H54 (cell line): ENCODE data around the gene MGLL.

Experiments
- DNase-seq: peaks from one replicate; pipeline ENCODE4 v3.0.0; 2011; ENCODE audit warnings: low spot score, mixed read lengths; ENCODE audit not compliant: insufficient read length
- FAIRE-seq: peaks from 3 replicates; lab custom pipeline; 2011; peaks lifted over from hg19 to GRCh38; lab: Jason Lieb, UNC
- POLR2A ChIP-seq: IDR thresholded peaks from 2 replicates; pipeline ENCODE4 v1.6.1; 2011; ENCODE audit warnings: low read depth, mild to moderate bottlenecking, low read length

MGLL gene

DNA sequence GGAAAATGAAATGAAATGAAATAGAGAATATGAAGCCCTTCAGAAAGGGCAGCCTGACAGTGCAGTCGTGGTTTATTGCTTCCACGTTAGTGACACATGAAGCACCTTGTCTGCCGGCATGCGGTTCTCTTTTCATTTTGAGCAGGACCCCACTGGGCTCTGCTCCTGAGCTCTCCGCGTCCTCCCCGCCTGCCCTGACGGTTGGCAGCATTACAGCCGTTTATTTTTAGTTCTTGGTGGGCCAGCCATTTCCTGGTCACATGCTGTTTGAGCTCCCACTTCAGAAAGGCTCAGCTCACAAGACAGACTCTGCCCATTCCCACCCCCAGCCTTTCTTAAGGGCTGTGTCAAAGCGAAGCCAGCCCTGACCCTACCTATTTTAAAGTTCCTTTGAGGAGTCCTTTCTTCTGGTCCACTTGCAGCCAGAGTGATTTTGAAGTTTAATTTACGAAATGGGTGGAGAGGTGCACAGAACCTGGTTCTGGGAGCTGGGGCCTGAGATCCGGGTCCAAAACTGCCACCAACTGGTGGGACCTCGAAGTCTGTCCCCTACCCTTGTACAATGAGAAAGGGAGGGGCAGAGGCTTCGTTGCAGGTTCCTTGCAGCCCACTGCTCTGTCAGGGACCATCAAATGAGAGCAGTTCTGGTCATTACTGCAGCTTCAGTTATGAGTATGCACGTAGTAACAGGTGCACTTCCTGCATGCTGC lies 60.1 kb downstream of the MGLL start:
- no peak for FAIRE-seq
- DNase-seq = no peak
- TF ChIP-seq POLR2A = no peak

DNA sequence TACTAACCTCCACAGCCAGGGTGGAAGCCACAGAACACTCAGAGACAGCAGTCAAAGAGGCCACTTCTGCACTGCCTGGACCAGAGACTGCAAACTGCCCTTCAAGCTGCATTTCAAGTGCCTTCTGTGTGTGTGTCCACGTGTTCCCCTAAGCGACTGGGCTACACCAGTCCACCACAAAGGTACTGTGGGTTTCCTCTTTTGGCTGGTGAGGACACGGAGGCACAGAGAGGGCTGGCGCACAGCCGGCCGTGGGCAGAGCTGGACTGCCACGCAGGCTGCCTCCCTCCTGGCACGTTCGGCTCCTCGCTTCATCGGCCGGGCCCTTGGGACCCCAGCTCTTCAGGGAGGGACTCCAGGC lies 60.9 kb downstream of the MGLL start:
- FAIRE-seq (no peak), DNase-seq (no peak)
- TF ChIP-seq POLR2A = no peak

DNA sequence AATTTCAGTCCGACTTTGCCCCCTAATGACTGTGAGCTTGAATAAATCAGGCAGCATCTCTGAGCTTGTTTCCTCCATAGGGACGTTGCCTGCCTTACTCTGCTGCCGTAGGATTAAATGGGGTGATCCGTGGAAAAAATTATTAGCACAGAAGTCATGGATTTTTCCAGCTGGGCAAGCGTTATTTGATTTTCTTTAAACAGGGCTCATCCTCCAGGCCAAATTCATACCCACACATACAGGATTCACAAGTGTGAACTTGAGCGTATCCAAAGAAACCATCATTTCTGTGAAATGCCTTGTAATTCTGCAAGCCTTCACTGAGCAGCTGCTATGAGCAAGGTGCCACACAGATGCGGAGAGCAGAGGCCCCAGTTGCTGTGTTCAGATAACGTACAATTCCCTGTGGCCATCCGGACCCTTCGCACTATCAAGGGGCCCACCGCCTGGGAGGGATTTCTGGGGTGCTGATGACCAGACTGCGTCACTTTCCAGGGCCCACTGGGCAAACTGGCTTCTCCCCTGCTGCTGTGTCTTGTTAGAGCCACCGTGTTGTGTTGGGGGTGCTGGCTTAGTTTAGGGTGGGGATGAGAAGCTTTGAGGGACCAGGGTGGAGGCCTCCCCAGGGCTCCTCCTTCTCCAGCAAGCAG lies 61.4 kb downstream of the MGLL start:
- FAIRE-seq = no peak
- DNase-seq = no peak
- no peak for TF ChIP-seq POLR2A

DNA sequence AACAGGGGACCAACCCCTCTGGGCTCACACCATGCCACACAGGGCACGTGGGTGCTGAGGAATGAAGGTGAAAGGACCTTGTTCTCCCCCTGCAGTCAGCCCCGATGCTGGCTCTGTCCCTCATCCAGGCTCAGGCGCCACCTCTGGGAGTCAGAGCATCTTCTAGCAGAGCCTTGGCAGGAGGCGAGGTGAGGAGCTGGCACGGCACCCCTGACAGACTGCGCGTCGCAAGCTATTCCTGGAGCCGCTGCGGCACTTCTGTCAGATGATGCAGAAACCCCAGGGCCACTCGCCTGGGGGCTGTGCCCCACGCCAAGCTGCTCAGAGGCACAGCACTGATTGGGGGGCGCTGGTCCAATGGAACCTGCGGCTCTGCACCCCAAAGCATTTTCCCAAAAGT lies 62.0 kb downstream of the MGLL start:
- no peak for TF ChIP-seq POLR2A
- FAIRE-seq = no peak
- no peak for DNase-seq

DNA sequence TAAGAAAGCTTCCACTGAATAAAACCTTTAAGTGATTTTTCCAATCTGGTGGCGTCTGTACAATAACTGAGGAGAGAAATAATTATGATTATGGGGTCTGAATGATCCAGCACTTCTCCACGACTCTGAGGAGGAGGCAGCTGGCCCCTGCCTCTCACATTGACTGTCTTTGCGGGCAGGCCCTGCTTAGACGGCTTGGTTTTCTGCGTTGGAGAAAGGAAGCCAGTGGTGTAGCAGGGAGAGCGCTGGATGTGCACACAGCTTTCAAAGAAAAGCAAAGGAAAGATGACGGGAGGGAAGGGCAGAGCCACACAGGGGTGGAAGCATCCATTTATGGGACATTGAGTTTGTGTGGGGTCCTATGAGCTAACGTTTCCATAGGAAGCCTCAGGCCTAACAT lies 62.5 kb downstream of the MGLL start:
- DNase-seq = no peak
- TF ChIP-seq POLR2A = no peak
- no peak for FAIRE-seq

DNA sequence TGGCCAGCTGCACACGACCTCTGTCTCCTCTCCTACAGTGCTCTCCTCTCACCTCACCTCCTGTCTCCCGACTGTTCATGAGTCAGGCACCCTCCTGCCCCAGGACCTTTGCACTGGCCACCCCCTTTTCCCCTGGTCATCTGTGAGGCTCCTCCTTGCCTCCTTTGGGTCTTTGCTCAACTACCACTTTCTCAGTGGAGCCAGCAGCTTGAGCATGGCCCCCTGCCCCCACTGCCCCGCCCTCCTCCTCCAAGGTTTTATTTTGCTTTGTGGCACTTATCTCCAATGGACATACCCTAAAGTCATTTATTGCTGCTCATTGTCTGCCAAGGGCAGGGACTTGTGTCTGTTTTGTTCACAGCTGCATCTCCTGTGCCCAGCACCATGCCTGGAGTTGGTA lies 64.3 kb downstream of the MGLL start:
- DNase-seq = no peak
- no peak for FAIRE-seq
- TF ChIP-seq POLR2A = no peak

DNA sequence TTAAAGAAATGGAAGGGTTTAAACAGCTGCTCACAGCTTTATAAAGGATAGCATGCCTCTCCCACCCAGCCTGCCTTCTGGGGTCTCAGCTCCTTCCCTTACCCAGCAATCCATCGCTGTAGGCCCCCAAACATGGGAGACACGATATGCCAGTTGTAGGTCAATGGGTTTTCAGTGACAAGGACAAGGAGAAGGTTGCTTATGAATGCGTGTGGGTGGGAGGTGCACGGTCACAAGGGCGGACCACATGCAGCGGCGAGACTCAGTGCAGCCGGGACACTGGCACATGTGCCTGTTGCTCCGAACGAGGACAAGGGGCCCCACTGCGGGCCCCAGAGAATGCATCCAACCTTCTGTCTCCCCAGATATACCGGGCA lies 67.0 kb downstream of the MGLL start:
- DNase-seq (no peak), FAIRE-seq (no peak)
- no peak for TF ChIP-seq POLR2A

DNA sequence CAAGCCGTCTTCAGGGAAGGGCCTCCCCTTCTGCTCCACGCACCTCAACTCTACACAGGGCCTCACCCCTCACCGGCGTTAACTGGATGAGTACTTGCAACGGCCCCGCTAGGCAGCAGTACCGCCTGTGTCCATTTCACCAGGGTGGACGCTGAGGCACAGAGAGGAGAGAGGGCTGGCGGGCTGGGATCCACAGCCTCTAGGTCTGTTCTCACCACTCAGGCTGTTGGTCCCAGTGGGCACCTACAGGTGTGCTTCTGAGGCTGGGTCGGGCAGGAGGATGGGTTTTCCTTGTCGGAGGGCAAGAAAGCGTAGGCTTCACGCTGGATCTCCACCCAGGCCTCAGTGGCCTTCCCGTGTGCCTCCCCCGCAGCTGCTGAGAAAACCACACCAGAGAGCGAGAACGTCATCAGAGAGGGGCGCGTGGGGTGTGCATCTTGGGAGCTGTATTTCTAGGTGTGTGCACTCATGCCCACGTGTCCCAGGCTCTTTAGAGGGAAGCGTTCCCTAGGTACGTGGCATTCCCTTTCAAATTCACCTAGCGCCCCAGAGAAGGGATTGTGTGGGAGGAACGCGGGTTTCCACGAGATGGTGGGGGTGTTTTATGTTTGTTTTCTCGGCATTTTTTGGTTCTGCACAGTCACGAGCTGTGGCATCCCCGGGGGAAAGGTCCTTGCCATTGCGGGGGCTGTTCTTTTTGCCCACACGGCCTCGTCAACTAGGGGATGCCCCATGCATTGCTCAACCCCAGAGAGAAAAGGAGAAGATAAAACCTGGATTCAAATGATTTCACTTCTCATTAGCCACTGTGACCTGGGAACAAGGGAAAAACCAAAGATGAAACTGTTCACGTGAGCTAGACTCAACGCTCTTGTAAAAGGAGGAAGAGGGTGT lies 67.7 kb downstream of the MGLL start:
- FAIRE-seq (no peak), DNase-seq (no peak)
- no peak for TF ChIP-seq POLR2A

DNA sequence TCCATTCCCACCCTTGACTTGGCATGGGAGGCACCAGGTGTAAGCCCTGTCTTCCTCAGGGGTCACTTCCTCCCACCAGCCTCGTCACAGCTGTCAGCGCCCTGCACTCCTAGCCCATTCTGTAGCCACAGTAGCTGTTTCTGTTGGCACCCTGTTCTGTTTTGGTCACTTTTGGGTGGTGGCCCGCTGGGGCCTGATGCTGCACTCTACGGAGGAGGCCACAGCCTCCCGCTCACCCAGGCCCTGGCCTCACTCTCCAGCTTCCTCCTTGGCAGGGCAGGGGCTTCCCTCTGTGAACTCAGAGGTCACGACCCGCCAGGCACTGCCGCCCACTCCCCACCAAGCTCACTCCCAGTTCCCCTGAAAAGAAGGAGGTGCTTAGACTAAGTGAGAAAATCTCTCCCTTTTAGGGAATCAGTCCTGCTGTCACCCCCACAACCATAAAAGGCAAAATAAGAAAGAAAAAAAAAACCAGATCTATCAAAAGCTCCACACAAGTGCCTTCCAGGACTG lies 68.4 kb downstream of the MGLL start:
- DNase-seq (no peak), FAIRE-seq (no peak)
- no peak for TF ChIP-seq POLR2A

DNA sequence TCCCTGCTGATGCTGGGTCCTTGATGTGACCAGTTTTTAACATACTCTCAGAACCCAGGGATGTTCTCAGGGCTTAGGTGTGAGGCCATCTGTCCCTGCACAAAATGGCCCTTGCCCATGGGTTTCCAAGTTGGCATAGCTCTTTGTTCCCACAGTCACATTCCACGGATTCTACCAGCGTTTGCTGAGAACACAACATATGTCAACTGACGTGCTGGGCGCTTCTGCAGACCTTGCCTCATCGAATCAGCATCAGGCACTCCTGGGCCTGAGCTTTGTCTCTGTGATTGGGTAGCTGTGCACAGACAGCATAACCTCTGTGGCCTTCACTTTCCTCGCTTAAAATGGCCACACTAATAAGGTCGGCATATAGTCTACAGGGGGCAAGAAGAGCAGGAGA lies 69.0 kb downstream of the MGLL start:
- no peak for FAIRE-seq
- no peak for TF ChIP-seq POLR2A
- no peak for DNase-seq

DNA sequence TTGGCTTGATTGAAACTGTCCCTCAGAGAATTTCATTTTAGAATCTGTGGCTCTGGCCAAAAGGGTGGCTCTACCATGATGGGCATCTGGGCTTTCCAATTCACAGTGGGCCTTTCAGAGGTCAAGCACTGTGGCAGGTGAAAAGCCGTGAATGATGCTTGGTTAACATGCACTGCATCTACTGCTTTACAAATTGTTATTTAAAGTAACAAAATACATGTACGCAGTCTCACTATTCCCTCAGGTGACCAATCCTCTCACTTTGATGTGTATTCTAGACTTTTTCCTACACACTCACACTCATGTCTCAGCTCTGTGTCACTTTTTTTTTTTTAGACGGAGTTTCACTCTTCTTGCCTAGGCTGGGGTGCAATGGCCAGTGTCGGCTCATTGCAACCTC lies 70.5 kb downstream of the MGLL start:
- FAIRE-seq (no peak), DNase-seq (no peak)
- TF ChIP-seq POLR2A = no peak

DNA sequence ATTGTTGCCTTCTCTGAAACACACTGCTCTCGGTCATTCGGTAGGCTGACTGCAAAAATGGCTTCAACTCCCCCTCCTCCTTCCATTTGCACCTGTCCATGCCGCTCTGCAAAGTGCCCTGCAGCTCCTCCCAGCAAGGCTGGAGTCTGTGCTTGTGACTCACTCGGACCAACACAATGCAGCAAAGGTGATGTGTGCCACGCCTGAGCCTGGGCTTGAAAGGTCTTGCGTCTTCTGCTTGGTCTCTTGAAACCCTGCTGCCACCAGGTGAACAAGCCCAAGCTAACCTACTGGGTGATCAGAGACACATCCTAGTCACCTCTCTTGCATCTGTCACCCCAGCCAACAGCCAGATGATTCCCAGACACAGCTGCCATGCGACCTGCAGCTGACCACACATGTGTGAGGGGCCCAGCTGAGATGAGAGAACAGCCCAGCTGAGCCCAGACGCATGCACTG lies 71.1 kb downstream of the MGLL start:
- DNase-seq = peak; percentile 33
- TF ChIP-seq POLR2A = no peak
- no peak for FAIRE-seq

DNA sequence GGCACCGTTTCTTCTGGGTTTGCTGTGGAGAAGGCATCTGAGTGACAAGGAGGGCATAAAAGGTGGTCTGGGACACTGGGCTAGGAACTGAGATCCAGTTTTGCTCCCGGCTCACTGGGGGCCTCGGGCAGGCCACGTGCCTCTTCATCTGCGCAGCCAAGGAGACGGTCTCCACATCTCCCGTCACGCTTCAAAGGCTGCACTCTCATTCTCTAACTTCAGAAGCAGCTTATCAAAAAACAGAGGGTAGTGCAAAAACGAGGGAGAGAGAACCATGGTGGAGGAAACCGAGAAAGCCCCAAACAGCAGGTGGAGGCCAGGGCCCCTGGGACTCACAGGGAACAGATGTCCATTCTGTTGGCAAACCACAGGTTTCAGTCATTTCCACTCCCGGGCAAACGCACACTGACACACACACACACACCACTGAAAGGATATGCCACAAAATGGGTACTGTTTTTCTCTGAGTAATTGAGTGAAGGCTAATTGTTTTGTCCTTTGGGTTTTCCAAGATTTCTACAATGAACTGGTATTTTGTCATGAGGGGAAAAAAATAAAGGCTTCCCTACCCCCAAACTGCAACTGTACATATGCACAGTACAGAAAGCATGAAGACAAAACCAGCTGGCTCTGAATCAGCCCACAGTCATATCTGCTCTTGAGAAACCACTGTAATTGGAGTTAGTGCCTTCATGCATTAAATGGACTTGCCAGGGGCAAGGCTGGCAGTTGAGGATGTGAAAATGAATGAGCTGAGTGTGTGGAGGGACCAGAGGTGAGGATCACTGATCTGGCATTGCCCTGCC lies 71.9 kb downstream of the MGLL start:
- FAIRE-seq (peak; percentile 43), DNase-seq (peak; percentile 41)
- TF ChIP-seq POLR2A = no peak

DNA sequence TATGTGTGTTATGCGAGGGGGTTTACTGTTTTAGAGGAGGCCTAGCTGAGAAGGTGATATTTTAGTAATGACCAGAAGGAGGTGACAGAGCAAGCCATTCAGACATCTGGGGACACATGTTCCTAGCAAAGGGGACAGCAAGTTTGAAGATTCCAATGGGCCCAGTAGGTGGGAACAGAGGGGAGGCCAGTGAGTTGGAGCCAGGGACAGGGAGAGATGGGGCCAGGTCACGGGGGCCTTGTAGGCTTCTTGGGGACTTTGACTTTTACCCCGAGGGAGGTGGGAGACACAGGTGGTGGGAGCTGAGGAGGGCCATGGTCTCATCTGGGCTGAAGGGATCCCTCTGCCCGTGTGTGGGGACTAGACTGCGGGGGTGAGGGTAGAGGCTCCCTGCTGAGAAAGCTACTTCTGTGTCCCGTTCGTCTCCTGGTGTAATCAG lies 72.5 kb downstream of the MGLL start:
- TF ChIP-seq POLR2A = no peak
- no peak for FAIRE-seq
- DNase-seq = no peak
